ENCODE measurements around the gene CAMTA1.

The CAMTA1 gene

DNA sequence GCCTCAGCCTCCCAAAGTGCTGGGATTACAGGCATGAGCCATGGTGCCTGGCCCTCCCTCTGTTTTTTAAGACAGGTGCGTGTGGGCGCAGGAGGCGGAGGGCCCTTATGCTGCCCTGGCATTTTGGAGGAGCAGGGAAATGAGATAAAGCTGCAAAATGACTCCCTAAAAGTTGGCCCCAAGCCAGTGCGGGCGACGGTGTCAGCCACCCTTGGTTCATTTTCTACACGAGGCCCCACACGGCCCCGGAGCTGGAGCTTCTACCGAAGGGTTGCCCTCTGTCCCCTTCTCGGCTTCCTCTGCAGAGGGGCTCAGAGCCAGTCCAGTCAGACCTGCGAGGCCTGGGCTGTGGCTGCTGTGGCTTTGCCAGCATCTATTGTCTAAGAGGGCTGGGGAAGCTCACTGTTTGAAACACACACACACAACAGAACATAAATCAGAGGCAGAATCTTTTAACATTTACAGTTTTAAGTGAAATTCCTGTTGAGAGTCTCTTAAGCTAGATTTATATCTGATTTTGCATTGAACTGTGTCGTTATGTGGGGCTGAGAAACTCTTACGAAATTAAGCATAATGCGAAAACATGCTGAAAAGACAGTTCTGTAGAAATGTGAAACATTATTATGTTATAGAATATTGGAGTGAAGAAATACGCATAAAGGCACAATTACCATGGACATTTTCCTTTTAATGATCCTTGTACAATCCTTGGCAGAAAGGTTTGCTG is 255.9 kb downstream of the CAMTA1 start:
- no peak for DNase-seq (ENCODE audit: low spot score)

DNA sequence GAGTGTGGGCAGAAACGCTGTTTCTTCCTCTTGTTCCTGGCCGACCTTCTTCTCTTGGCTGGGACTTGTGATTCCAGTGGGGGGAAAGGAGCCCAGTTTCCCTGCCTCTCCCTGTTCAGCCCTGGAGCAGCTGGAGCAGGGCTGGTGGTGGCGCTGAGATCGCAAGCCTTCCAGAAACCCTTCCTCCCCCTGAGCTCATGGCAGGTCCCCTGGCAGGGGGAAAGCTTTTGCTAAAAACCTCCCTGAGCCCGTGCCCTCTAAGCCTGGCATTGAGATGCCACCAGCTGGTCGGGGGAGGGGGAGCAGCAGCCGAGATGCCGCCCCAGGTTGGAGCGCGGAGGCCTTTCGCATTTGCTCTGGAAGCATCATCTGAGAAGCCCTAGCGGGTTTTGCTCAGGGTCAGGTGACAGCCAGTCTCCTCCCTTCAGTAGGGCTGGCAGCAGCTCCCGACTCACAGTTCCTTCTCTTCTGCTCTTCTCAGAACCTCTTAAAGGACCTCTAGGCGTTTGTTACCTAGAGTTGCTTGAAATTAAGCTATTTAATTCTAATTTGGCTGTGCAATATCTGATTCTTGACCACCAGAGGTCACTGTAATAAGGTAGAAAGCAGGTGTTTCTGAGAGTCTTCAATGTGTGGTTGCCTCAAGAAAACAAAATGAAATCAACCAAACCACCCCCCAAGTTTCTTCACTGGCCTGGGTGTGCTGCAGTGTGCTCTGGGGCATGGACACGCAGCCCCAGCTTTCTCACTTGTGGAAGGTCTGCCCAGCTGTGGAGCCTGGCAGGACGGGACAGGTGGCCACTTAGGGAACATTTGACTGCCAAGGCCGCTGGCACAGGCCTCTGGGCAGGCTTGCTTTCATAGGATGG is 257.3 kb downstream of the CAMTA1 start:
- DNase-seq (ENCODE audit: low spot score), result peak; percentile 37

DNA sequence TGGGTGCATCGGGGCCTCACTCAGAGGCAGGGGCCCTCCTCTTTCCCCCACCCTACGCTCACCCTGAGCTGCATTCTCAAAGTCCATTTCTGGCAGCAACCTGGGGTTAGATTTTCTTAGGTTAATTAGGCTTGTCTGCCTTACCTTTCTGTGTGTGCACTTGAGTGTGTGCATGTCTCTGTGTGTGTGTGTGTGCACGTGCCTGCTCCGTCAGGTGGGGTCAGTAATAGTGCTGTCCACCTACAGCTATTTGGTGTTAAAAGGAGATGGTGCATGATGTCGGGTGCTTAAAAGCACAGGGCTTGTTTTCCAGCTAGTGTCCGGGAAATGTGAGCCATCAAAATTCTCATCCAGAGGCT is 257.9 kb downstream of the CAMTA1 start:
- DNase-seq (ENCODE audit: low spot score), result no peak

DNA sequence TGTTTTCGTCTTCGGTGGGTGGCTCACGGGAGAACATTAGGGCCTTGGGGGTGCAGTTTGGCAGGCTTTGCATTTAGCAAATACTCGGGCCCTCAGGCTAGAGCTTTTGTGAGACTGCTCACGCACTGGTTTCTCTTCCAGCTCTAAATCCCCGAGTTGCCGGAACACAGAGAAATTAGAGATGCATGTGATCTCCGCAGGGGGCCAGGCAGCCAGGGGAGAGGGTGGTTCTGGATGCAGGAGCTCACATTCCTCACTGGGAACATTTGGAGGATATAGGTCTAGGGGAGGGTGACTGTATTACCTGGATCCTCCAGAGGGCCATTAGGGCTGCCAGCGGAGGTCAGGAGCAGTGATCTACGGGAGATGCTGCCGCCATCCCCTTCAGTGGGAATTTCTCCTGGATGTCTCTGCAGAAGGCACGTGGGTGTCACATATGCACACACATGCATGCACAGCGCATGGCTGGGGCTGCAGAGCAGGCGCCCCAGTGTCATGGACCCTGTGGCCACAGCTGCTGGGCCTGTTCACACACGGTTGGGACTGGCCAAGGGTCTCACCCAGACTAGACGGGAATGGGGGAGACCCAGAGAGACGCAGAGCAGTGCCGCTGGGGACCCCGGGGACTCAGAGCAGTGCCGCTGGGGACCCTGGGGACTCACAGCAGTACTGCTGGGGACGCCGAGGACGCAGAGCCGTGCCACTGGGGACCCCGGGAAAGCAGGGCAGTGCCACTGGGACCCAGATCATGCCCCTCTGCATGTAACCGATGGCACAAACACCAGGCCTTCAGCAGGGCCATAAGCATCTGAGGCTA is 258.7 kb downstream of the CAMTA1 start:
- DNase-seq (ENCODE audit: low spot score), result no peak

DNA sequence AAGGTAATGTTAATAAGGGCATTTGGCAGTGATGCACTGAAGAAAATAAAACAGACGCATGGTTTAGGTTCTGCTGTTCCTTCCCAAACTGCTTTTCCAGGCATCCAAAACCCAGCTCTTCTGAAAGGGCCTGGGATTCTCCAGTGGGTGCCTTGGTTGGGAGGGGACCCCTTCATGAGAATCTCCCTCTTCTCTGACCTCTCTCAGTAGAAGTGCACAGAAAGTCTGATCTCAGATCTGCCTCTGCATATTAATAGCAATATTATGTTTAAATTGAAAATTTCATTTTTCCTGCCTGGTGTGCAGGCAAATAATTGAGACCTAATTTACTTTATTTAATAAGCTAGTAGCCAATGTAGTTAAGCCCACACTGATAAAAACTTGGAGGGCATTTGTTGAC is 260.6 kb downstream of the CAMTA1 start:
- DNase-seq (ENCODE audit: low spot score), result no peak

DNA sequence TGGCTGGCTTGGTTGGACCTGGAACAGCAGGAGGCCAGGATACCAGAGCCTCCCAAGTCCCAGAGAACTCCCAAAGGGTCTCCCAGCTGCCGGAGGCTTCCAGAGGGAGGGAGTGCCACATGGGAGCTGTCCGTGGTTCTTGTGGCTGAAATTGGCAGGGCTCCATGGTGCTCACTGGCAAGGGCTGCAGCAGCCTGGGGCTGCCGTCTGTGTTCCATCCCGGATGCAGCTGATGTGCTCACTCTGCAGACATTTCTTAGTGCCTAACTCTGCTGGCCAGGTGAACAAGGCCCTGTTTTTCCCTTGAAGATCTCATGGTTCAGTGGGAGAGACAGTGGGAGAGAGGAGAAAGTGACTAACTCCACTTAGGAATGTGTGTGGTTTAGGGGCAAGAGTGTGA is 261.1 kb downstream of the CAMTA1 start:
- no peak for DNase-seq (ENCODE audit: low spot score)

DNA sequence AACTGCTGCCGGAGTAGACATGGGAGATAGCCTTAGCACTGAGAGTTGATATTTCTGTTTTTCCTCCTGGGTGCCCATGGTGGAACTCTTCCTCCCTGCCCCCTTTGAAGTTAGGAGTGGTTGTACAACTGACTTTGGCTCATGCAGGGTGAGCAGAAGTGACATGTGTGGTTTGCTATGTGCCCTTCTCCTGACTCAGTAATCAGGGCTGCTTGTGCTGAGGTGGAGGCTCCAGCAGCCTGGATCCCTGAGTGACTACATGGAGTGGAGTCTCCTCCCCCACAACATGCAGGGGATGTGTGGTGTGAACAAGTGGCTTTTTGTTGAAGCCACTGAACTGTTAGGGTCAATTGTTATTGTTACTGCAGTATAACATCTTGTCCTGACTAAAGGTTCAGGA is 261.6 kb downstream of the CAMTA1 start:
- DNase-seq (ENCODE audit: low spot score), result no peak

DNA sequence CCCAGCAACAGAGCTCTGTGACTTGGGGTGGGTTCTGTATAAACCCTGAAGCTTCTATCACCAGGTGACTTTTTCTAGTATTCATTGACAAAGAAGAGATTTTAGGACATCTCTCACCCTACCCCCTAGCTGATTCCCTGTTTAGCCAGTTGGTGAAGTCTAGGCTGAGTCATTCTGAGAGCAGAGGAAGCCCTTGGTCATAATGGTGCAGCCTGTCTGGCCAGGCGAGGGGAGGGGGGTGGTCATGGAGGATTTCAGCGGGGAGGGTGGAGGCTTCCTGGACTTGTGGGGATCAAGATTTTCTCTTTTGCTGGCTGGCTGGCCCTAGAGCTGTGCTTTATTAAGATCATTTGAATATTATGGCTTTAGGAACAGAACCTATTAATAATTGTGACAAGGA is 262.6 kb downstream of the CAMTA1 start:
- DNase-seq (ENCODE audit: low spot score), result no peak

DNA sequence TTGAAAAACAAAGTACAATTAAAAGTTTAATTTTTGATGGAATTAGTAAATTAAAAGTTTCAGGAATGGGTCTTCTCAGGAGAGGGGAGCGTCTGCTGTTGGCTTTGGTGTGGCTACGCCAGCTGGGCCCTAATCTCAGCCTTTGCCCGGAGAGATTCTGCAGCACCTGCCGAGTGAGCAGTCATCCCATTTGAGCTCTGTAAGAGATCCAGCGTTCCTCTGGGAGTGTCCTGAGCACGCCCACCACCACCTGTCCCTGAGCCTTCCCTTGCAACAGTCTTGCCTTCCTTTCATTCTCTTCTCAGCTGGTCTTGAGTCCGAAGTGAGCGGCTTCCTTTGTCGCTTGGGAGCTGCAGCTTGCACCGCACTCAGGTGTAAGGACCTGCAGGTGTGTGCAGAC is 263.1 kb downstream of the CAMTA1 start:
- DNase-seq (ENCODE audit: low spot score), result no peak

DNA sequence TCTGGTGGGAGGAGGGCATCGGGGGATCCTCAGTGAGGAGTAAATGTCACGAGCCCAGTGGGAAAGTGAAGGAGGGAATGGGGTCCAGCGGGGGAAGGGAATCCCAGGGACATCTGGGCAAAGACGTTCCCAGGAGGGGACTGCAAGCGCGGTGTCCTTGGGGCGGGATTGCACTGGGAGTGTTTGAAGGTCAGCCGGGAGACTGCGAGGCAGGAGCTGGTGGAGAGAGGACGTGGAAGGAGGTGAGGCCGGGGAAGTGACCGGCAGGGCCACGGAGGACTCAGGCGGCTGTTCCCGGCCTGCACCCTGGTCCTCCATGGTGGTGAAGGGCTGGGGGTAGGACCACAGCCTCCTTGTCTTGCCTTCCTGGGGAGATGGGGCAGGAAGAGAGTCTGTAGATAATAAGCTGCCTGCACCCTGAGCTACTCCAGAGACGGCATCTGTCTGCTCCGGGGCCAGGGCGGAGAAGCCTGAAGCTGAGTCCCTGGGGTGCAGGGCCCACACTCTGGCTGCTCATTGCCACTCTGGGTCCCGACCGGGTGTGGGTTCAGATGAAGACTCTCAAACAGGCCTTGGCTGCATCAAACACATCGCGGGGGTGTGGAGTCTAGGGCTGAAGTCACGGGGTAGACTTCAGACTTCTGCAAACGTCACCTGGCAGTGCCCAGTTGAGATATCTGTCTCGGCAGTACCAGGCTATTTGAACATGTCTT is 264.8 kb downstream of the CAMTA1 start:
- no peak for DNase-seq (ENCODE audit: low spot score)

DNA sequence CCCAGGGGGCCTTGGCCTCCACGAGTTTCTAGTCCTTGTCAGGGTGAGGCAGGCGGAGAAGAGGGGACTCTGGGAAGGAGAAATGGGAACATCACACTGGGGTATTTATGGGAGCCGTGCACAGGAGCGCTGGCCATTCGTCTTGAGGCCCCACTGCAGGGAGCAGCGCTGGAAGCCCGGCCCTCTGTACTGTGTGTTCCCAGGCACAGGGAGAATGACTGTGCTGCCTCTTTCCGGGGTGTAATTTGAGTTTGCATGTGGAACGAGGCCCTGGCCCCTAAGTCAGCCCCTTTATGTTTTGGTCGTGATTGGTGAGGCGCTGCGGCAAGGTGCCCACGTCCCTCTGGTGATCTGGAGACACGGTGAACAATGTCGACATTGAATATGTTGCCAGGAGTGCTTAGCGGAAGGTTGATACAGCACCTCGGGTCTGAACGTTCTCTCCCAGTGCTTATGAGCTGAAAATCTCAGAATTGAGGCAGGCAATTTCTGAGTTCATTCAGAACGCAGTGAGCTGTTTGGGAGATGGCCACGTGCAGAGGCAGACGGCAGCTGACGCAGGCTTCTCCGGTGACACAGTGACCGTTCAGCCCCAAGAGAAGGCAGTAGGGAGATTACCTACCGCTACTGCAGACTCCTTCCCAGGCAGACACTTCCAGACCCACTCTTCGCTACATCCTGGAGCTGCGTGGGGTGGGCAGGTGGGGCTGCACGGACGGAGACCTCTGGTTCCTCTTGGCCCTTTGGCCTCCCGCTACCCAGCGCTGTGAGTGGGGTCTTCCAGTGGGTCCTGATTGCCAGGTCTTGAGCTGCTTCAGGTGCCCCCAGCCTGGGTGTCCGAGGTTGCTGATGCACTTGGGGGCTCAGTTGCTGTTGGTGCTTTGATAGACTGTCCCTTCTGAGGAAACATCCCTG is 265.8 kb downstream of the CAMTA1 start:
- DNase-seq (ENCODE audit: low spot score), result peak; percentile 24

DNA sequence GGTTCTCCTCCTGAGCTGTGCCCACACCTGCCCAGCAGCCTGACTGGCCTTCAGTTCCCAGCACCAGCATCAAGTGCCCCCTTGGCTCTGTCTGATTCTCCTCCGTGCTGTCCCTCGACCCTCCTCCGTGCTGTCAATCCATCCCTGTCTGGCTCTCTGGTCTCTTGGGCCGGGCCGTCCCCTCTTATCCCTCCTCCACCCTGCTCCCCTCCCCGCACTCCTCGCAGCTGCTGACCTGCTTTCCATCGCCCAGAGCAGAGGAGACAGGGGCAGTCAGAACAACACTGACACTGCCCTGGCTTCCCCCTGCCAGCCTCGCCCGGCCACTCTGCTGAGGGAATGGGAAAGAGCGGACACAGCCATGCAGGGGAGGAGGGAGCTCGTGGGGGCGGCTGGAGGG is 267.4 kb downstream of the CAMTA1 start:
- no peak for DNase-seq (ENCODE audit: low spot score)

DNA sequence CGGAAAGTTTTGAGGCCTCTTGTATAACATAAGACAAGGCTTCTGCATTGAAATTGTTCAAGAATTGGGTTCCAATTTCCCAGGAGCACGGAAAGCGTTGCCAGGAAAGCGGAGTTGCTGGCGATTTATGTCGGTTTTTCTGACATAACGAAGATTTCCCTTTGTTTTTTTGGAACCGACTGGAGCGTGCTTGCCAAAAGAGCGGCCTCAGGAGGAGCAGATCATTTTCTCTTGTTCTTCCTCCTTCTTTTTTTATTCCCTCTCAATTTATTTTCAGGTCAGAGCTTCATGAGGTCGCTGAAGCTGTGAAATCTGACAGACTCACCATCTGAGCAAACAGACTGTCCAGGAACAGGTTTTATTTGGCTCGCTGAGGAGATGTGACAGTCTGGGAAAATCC is 275.5 kb downstream of the CAMTA1 start:
- DNase-seq (ENCODE audit: low spot score), result no peak

DNA sequence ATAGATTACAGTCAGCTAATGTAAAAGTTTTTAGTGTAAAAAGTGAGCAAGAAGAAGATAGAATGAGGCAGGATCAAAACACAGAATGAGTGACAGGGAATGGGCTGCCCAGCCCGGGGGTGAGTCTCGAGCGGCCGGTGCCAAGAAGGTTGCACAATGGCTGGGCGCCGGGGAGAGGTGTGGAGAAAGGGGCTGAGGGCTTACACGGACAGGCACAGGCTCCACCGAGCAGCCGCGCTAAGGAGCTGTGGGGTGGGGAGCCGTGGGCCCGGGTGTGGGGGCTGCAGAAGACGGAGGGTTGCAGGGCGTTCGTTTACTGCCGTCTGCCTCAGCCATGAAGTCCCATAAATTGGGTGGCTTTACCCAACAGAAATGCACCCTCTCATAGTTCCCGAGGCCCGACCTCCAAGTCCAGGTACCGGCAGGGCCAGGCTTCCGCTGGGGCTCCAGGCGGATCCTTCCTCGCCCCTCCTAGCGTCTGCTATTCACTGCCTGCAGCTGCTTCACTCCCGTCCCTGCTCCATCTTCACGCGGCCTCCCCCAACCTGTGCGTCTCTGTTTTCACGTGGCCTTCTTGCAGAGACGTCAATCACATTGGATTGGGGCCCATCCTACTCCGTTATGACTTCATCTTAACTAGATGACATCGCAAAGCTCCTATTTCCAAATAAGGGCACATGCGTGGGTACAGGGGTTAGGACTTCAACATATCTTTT is 277.2 kb downstream of the CAMTA1 start:
- DNase-seq (ENCODE audit: low spot score), result no peak

DNA sequence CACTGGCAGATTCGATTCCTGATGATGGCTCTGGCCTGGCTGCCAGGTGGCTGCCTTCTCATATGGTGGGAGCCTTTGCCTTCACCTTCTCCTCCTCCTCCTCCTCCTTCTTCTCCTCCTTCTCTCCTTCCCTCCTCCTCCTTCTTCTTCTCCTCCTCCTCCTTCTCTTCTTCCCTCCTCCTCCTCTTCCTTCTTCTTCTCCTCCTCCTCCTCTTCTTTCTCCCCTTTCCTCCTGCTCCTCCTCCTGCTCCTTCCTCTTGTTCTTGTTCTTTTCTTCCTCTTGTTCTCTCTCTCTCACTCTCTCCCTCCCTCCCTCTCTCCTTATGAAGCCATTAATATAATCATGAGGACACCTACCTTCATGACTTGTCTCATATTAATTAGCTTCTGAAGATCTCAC is 278.7 kb downstream of the CAMTA1 start:
- no peak for DNase-seq (ENCODE audit: low spot score)

DNA sequence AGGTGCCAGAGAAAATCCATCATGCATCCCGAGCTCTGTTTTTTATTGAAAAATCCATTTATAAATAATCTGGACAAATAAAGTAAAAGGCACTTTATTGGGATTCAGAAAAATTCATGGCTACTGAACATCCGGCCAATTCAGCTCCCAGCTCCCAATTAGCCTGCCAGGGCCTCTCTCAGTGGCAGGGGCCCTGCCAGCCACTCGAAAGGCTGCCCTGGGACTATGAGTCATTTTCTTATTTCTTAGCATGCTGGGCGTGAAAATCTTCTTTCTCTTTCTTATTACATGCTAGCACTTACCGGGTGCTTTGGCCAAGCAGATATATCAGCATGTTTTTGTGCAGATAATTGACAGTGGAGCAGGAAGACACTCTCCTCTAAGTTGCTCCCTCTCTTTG is 283.3 kb downstream of the CAMTA1 start:
- DNase-seq (ENCODE audit: low spot score), result no peak

DNA sequence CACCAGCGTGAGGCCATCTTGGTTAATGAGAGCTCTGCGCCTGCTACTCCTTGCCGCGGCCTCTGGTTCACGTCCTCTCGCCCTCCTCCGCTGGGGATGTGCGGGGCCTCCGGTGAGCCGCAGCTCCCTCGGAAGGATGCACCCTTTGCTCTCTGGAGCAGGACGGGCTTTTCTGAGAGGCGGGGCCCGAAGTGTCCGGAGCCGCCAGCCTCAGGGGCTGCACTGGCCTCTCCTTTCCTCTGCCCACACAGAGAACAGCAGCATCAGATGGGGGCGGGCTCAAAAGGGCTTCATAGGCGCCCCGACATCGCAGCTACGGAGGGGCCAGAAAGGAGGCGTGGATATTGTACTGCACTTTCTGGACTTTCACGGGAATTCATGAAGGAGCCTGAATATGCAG is 284.7 kb downstream of the CAMTA1 start:
- DNase-seq (ENCODE audit: low spot score), result no peak

DNA sequence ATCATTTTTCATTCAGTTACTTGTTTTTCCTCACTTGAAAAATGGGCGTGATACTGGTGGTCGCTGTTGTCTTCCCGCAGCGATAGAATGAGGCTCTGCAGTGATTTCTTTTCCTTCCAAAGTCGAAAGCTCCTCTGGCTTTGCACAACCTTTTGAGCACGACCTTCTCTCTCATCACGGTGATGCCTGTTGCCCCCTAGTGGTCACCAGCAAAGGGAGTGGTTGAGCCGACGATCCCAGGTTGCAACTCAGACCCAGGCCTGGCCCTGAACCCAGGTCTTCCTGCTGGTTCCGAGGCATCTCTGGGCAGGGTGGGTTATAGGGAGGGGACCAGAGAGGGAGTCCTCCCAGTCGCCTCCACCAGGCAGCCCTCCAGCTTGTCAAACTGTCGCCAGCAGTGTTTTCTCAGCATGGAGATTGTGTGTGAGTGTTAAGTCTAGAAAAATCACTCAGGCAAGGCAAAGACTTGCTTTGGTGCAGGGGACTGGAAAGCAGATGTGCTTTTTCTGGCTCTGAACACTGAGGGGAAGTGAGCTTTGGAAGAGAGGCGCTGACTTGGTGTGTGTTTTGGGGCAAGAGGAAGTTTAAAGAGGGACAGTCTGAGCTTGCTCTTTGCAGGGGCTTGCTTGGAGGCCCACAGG is 285.3 kb downstream of the CAMTA1 start:
- DNase-seq (ENCODE audit: low spot score), result peak; percentile 69

DNA sequence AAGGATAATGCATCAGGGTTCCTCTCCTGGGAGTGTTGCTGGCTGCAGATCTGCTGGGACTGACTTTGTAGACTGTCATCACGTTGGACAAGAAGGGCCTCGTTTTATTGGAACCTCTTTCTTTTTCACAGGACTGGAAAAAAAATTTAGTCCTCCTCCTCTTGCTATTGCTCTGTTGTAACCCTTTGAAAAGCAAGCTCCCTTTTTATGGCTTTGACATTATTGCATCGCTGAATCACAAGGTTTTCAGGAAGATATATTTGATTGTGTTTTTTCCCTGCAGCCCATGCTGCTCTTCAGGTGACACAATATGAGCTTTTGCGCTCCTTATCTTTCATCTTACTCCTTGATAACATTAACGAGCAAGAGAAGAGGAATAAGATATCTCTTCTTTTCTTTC is 290.9 kb downstream of the CAMTA1 start:
- DNase-seq (ENCODE audit: low spot score), result no peak

DNA sequence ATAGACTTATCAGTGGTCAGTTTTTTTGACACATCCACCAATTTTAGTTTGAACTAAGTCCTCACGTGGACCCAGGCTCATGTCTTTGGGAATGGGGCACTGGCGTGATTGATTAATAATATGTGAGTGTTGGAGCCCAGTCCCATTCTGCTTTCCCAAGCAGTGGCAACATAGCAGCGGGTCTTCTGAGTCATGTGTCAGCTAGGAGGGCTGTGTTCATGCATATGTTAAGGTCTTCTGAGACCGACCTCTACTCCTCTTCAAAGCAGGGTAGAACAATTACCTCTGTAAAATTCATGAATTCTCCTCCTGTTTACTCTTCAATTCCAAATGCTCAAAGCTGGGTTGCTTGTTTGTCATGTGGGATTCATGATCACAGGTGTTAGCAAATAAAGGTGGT is 291.3 kb downstream of the CAMTA1 start:
- no peak for DNase-seq (ENCODE audit: low spot score)

Measured in pons (tissue), 1 donor.